Psoas muscle (tissue), 8 donors: ENCODE data around the gene ESX1. TPM values are rescaled to one million over a fixed set of nuclear protein-coding genes. Genes with fewer than 3 reads are reported as not detected.

Source experiments
- ATAC-seq, 4 donors: fragments of 200-7000 bp; cut with Tn5 transposase; one replicate each; pipeline ENCODE4 v1.9.1; 2020; ENCODE audit warnings: moderate library complexity in 3 of 4, mild to moderate bottlenecking in 2 of 4
- DNase-seq, 2 donors: peaks; one replicate each; pipeline ENCODE4 v3.0.0-alpha.2; 2020
- H3K27ac ChIP-seq: fragments of 200-600 bp; one replicate; pipeline ENCODE4 v1.8.0; 2022
- H3K27me3 ChIP-seq, 3 donors: fragments of 200-600 bp in 1 of 3; one replicate each; pipeline versions ENCODE4 v1.6.1 to v1.8.0; 2013 to 2022; ENCODE audit warnings: low read length in 2 of 3, mild to moderate bottlenecking in 2 of 3, moderate library complexity in 1 of 3; ENCODE audit not compliant: insufficient read depth in 3 of 3
- H3K36me3 ChIP-seq, 2 donors: fragments of 200-600 bp in 1 of 2; one replicate each; pipeline versions ENCODE4 v1.6.1 to v1.8.0; 2013 to 2022; ENCODE audit warnings: low read depth in 1 of 2, mild to moderate bottlenecking in 1 of 2, moderate library complexity in 1 of 2; ENCODE audit not compliant: insufficient read depth in 1 of 2
- H3K4me1 ChIP-seq: fragments of 200-600 bp; one replicate; pipeline ENCODE4 v1.8.0; 2022
- H3K4me3 ChIP-seq: fragments of 200-600 bp; one replicate; pipeline ENCODE4 v1.8.0; 2022; ENCODE audit warnings: mild to moderate bottlenecking
- H3K9me3 ChIP-seq: fragments of 200-600 bp; one replicate; pipeline ENCODE4 v1.8.0; 2022
- CTCF ChIP-seq: fragments of 200-600 bp; IDR thresholded peaks from one replicate; pipeline ENCODE4 v1.8.0; 2022; ENCODE audit warnings: antibody characterized with exemption
- WGBS, 3 donors: extraction: QIAGEN DNeasy Blood & Tissue Kit; methylation state at CpG; one replicate each; pipeline versions ENCODE4 v1.1.6 to v1.1.7; 2013; 5-methylcytosine and 5-hydroxymethylcytosine counted together
- intact Hi-C, 2 donors: fragments of 100-400 bp; cut with DNase I; formaldehyde crosslinking; loops; one replicate each; pipeline versions ENCODE4 v1.11.0 to v1.14.2; 2022
- long read RNA-seq, 2 donors: library from polyadenylated mRNA; unstranded; transcript quantifications; one replicate each; pipeline ENCODE4 v2.0.0, GENCODE V29; 2021
- polyA plus RNA-seq, 3 donors: library from polyadenylated mRNA; stranded (reverse); fragments of 200-250 nt; gene quantifications; one replicate each; pipeline ENCODE4 v1.2.3, GENCODE V29; 2013
- total RNA-seq, 4 donors: library from RNA; stranded (reverse); fragmentation: NEBNext Ultra II Directional in 2 of 4; extraction: Animal tissue kit (Norgen Biotek cat#: 25700) in 2 of 4; gene quantifications; one replicate each; pipeline versions ENCODE4 v1.2.1 to v1.2.4, GENCODE V29; 2021 to 2023
- donor health status: healthy with polysubstance abuse.
- donor health status: DM: no; HTN: no; CAD: no; lungs with moderate emphysema.
- donor health status: Bipolar disorder and iron deficiency.
- donor health status: healthy.
- donor health status: DM: yes; HTN: yes; CAD: no.
- donor health status: DM: no; HTN: no; CAD: no.
- donor health status: DM: no; HTN: no; CAD: no.
- donor health status: DM: yes; HTN: yes; CAD: no.

ESX1 gene
- total RNA-seq (not detected), polyA plus RNA-seq (not detected)
- long read RNA-seq, donor 1, result 0 reads
- long read RNA-seq, donor 2, result 0 reads

- Histone ChIP-seq H3K4me1 (no peaks in the 10 kb centered on the region), H3K9me3 (no peaks in the 10 kb centered on the region), H3K27ac (no peak within 1 kb of the TSS), H3K36me3 (no peaks in the 10 kb centered on the region), H3K27me3 (peaks cover 0 to 59% (median 2%) of the 10 kb centered on the region in 3 donors), H3K4me3 (peak within 1 kb of the TSS; percentile 38)
- DNase-seq (no peak), ATAC-seq (no peak)
- TF ChIP-seq CTCF, result no peak
- intact Hi-C loops, result no loop called here
- 0 to 34% (median 1%) methylated on average over 41 to 56 of the region's 56 CpGs for WGBS, 3 donors
These were observed at the start of gene ESX1 for GRCh38 chrX:104254442-104255115. Gene ESX1 (minus strand): TSS chrX:104254933. CDS start chrX:104254849, 84 bp downstream.

DNA sequence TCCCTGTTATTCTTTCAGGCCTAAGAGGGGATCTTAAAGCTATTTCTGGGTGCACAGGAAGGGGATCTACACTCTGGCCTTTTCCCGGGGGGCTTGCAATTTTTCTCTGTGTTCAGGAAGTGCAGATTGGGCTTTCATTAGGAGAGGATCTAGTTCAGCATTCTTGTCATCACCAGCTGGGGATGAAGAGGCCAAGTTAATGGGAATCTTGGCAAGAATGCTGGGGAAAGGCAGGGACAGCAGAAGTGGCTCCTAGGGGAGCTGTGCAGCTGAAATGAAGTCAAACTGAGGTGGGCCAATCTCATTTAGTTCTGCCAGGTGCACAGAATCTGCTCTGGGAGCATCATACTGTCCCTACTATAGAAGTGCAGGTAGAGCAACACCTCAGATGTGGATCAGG lies 40.9 kb upstream of the ESX1 start:
- peaks cover 0 to 20% (median 0%) of the 10 kb centered on the region in 3 donors for H3K27me3 ChIP-seq
- ATAC-seq, result no peak
- no peaks in the 10 kb centered on the region for H3K4me1 ChIP-seq
- H3K36me3 ChIP-seq, result no peaks in the 10 kb centered on the region
- no peak for TF ChIP-seq CTCF
- no peak overlapping the region for H3K27ac ChIP-seq
- H3K4me3 ChIP-seq, result no peak overlapping the region
- intact Hi-C loops, result no loop called here
- 0 to 43% (median 16%) methylated on average over 1 of the region's 1 CpG for WGBS, 3 donors
- no peaks in the 10 kb centered on the region for H3K9me3 ChIP-seq
- no peak for DNase-seq

- Histone ChIP-seq H3K36me3 (no peaks in the 10 kb centered on the region), H3K27ac (no peak overlapping the region), H3K4me3 (no peak overlapping the region), H3K27me3 (peaks cover 0 to 41% (median 0%) of the 10 kb centered on the region in 3 donors), H3K4me1 (no peaks in the 10 kb centered on the region), H3K9me3 (no peaks in the 10 kb centered on the region)
- DNase-seq (no peak), ATAC-seq (no peak)
- 42 to 49% (median 46%) methylated on average over 4 of the region's 4 CpGs for WGBS, 3 donors
- no peak for TF ChIP-seq CTCF
- intact Hi-C loops, result no loop called here
These were observed 34.2 kb upstream of the ESX1 start for GRCh38 chrX:104288961-104289360.

- no peak for TF ChIP-seq CTCF
- Histone ChIP-seq H3K36me3 (no peaks in the 10 kb centered on the region), H3K4me3 (no peak overlapping the region), H3K4me1 (no peaks in the 10 kb centered on the region), H3K27me3 (peaks cover 0 to 37% (median 0%) of the 10 kb centered on the region in 3 donors), H3K27ac (no peak overlapping the region), H3K9me3 (no peaks in the 10 kb centered on the region)
- no peak for DNase-seq
- no peak for ATAC-seq
- WGBS, 3 donors, result 44 to 69% (median 49%) methylated on average over 5 of the region's 5 CpGs
- intact Hi-C loops, result no loop called here
These were observed 33.5 kb upstream of the ESX1 start for GRCh38 chrX:104288269-104288668.

- Histone ChIP-seq H3K4me1 (no peaks in the 10 kb centered on the region), H3K27ac (no peak overlapping the region), H3K27me3 (peaks cover 0 to 31% (median 0%) of the 10 kb centered on the region in 3 donors), H3K9me3 (no peaks in the 10 kb centered on the region), H3K36me3 (no peaks in the 10 kb centered on the region), H3K4me3 (no peak overlapping the region)
- WGBS, 3 donors, result 79 to 91% (median 88%) methylated on average over 4 of the region's 4 CpGs
- intact Hi-C loops, result no loop called here
- no peak for ATAC-seq
- DNase-seq, result no peak
- no peak for TF ChIP-seq CTCF
These were observed 30.5 kb upstream of the ESX1 start for GRCh38 chrX:104285201-104285600.
